Gastrocnemius medialis (tissue), 4 donors: ENCODE measurements around the gene SLC6A18. TPM values are rescaled to one million over a fixed set of nuclear protein-coding genes. Genes with fewer than 3 reads are reported as not detected.

ENCODE experiments used
- ATAC-seq, 2 donors: fragments of 150-250 bp; one replicate each; pipeline ENCODE4 v1.9.1; 2016
- DNase-seq, 2 donors: peaks; one replicate each; pipeline ENCODE4 v3.0.0-alpha.2; 2019
- H3K27ac ChIP-seq, 4 donors: fragments of 200-600 bp; sonication (generic); 1 replicate in 1 of 4; 2 replicates in 3 of 4; pipeline ENCODE4 v1.5.1; 2016 to 2018; ENCODE audit warnings: mild to moderate bottlenecking in 2 of 4, moderate library complexity in 1 of 4
- H3K27me3 ChIP-seq, 3 donors: fragments of 200-600 bp; sonication (generic) in 2 of 3; 1 replicate in 1 of 3; 2 replicates in 2 of 3; pipeline versions ENCODE4 v1.5.1 to v1.6.0; 2016 to 2019; ENCODE audit warnings: mild to moderate bottlenecking in 1 of 3, moderate library complexity in 1 of 3
- H3K36me3 ChIP-seq, 2 donors: fragments of 200-600 bp; sonication (generic) in 1 of 2; one replicate each; pipeline ENCODE4 v1.5.1; 2017 to 2018
- H3K4me1 ChIP-seq, 2 donors: fragments of 200-600 bp; sonication (generic) in 1 of 2; one replicate each; pipeline ENCODE4 v1.5.1; 2016 to 2017; ENCODE audit warnings: mild to moderate bottlenecking in 2 of 2
- H3K4me3 ChIP-seq, 4 donors: fragments of 200-600 bp; sonication (generic) in 3 of 4; 1 replicate in 1 of 4; 2 replicates in 3 of 4; pipeline ENCODE4 v1.5.1; 2016 to 2019; ENCODE audit warnings: mild to moderate bottlenecking in 2 of 4
- H3K9me3 ChIP-seq, 3 donors: fragments of 200-600 bp; sonication (generic) in 2 of 3; 1 replicate in 1 of 3; 2 replicates in 2 of 3; pipeline ENCODE4 v1.5.1; 2016 to 2019
- POLR2A ChIP-seq, 2 donors: fragments of 450-650 bp; IDR thresholded peaks; one replicate each; pipeline ENCODE4 v1.6.1; 2017; ENCODE audit warnings: antibody characterized with exemption in 2 of 2, mild to moderate bottlenecking in 2 of 2, moderate library complexity in 2 of 2
- in situ Hi-C, 4 donors: fragments of 200-750 bp; cut with MboI; loops; one replicate each; pipeline versions ENCODE4 v1.15.0 to v1.8.0; 2017; ENCODE audit warnings: low sequenced_read_pairs in 4 of 4
- intact Hi-C: fragments of 100-400 bp; cut with DNase I; formaldehyde crosslinking; loops from one replicate; pipeline ENCODE4 v1.15.1; 2023; ENCODE audit warnings: low total_unique reads
- total RNA-seq, 4 donors: library from RNA; depleted of rRNA; stranded (reverse); fragments of >200 nt; gene quantifications; one replicate each; pipeline versions ENCODE4 v1.1.0 to v1.2.3, GENCODE V29; 2016
- TF ChIP-seq, protein P1 (sequence below), 5 experiments: fragments of 450-650 bp in 3 of 5; fragments of 200-600 bp in 2 of 5; sonication (generic) in 2 of 5; IDR thresholded peaks in 4 of 5; conservative IDR thresholded peaks in 1 of 5; 1 replicate in 4 of 5; 2 replicates in 1 of 5; pipeline ENCODE4 v1.5.1; 2016 to 2019; ENCODE audit warnings: antibody characterized with exemption in 5 of 5, mild to moderate bottlenecking in 3 of 5, moderate library complexity in 3 of 5

Gene SLC6A18, protein sequence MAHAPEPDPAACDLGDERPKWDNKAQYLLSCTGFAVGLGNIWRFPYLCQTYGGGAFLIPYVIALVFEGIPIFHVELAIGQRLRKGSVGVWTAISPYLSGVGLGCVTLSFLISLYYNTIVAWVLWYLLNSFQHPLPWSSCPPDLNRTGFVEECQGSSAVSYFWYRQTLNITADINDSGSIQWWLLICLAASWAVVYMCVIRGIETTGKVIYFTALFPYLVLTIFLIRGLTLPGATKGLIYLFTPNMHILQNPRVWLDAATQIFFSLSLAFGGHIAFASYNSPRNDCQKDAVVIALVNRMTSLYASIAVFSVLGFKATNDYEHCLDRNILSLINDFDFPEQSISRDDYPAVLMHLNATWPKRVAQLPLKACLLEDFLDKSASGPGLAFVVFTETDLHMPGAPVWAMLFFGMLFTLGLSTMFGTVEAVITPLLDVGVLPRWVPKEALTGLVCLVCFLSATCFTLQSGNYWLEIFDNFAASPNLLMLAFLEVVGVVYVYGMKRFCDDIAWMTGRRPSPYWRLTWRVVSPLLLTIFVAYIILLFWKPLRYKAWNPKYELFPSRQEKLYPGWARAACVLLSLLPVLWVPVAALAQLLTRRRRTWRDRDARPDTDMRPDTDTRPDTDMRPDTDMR
- total RNA-seq, result not detected

DNA sequence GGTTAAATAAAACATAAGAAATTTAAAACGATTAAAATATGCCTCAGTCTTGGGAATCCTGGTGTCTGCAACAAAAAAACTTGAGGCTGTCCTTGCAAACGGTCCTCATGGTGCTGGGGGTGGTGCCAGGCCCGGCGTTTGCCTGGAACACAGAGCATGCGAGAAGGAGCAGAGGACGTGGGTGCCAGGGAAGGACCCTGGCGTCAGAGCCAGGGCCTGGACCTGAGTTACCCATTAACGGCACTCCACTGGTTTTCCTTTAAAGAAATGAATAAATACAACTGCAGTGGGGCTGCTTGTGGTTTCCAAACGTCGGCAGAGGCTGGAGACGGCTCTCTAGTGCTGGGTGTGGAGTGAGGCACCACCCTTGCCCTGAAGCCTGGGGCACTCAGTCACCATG is at the start of gene SLC6A18:
TSS of gene SLC6A18 (plus strand) at position 301 of the 400 bp plus-strand sequence. CDS start at position 398, 97 bp downstream.
- DNase-seq, result no peak
- TF ChIP-seq, protein P1, sequence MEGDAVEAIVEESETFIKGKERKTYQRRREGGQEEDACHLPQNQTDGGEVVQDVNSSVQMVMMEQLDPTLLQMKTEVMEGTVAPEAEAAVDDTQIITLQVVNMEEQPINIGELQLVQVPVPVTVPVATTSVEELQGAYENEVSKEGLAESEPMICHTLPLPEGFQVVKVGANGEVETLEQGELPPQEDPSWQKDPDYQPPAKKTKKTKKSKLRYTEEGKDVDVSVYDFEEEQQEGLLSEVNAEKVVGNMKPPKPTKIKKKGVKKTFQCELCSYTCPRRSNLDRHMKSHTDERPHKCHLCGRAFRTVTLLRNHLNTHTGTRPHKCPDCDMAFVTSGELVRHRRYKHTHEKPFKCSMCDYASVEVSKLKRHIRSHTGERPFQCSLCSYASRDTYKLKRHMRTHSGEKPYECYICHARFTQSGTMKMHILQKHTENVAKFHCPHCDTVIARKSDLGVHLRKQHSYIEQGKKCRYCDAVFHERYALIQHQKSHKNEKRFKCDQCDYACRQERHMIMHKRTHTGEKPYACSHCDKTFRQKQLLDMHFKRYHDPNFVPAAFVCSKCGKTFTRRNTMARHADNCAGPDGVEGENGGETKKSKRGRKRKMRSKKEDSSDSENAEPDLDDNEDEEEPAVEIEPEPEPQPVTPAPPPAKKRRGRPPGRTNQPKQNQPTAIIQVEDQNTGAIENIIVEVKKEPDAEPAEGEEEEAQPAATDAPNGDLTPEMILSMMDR (IDR thresholded peaks at IDR 0.05 in 4 of 5, conservative IDR thresholded peaks at IDR 0.05 in 1 of 5), result no peak
- no peak for TF ChIP-seq POLR2A (IDR thresholded peaks at IDR 0.05)
- Histone ChIP-seq H3K4me1 (peaks cover 5 to 7% of the 10 kb centered on the region in 2 donors), H3K36me3 (no peaks in the 10 kb centered on the region), H3K27ac (no peak within 1 kb of the TSS), H3K27me3 (peaks cover 0 to 2% (median 0%) of the 10 kb centered on the region in 3 donors), H3K9me3 (no peaks in the 10 kb centered on the region), H3K4me3 (no peak within 1 kb of the TSS)
- intact Hi-C loops, result no loop called here
- in situ Hi-C loops, result no loop called here
- no peak for ATAC-seq

DNA sequence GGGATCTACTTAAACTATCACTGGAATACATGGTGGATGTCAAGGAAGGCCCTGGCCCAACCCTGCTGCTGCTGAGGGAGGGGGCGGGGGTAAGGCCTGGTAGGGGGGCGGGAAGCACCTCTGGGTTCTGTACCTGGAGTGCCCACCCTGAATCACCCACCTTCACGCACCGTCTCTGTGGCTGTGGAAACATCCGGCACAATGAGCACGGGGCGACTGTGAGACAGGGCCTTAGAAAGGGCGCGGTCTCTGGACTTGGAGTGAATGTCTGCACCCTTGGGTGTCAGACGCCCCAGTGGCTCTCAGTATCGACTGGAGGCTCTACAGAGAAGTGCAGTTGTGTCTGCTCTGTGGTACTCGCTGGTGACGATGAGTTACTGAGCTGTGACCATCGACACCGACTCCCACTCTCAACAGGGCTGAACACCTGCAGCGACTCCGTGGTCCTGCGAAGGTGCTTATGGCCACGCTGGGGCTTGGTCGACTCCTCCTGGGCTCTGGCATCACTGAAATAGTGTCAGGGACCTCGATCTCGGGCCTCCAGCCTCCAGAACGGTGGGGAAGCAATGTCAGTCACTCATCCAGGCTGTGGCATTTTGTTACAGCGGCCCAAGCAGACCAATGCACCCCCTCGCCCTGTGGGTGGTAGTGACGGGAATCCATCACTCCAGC is 49.2 kb upstream of the SLC6A18 start:
- Histone ChIP-seq H3K36me3 (no peaks in the 10 kb centered on the region), H3K27ac (no peak overlapping the region), H3K27me3 (no peaks in the 10 kb centered on the region), H3K9me3 (no peaks in the 10 kb centered on the region), H3K4me1 (no peaks in the 10 kb centered on the region), H3K4me3 (no peak overlapping the region)
- ATAC-seq, result no peak
- in situ Hi-C loops (no loop called here), intact Hi-C loops (loop anchor here (10.0 kb wide), 1 partner anchor 251 kb away; no protein-coding TSS in a partner anchor)
- no peak for TF ChIP-seq POLR2A (IDR thresholded peaks at IDR 0.05)
- TF ChIP-seq, protein P1 (IDR thresholded peaks at IDR 0.05 in 4 of 5, conservative IDR thresholded peaks at IDR 0.05 in 1 of 5), result no peak
- DNase-seq, result no peak

DNA sequence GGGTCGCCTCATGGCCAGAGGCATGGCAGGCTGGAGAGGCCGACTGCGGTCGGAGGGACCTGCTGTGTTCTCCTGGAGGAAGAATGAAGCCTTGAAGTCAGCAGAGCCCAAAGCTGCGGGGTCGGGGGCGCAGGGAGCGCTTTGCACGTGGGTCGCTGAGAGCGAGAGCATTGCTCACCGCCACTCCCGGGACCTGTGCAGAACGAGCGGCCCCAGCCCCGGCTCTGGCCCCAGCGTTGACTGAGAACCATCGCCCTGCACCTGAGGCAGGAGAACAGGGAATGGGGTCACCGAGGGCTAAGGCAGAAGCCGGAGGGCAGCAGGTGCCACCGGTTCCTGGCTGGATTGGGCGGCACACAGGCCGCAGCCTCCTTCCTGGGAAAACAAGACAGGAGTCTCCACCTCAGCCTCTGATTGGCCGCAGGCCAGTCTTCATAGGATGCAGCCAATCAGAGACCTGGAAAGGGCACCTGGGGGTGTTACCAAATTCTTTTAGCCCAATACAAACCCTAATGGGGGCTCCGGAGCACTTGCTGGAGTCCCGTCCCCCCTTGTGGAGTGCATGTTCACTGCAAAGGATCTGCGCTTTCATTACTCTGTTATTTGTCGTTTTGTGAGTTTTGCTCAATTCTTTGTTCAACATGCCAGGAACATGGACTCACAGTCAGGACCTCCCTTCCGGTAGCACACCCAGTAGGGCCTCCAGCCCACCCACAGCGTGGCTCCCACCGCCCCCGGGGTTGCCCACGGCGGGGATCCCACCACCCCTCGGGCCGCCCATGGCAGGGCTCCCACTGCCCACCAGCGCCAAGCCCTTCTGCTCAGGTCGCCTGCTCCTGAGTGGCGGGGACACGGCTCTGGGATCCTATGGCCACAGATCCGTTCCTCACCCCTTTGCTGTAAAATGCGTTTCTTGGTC is 48.4 kb upstream of the SLC6A18 start:
- Histone ChIP-seq H3K27me3 (no peaks in the 10 kb centered on the region), H3K27ac (no peak overlapping the region), H3K9me3 (no peaks in the 10 kb centered on the region), H3K36me3 (no peaks in the 10 kb centered on the region), H3K4me1 (no peaks in the 10 kb centered on the region), H3K4me3 (no peak overlapping the region)
- in situ Hi-C loops (no loop called here), intact Hi-C loops (loop anchor here (10.0 kb wide), 1 partner anchor 252 kb away; no protein-coding TSS in a partner anchor)
- DNase-seq, result no peak
- TF ChIP-seq, protein P1 (IDR thresholded peaks at IDR 0.05 in 4 of 5, conservative IDR thresholded peaks at IDR 0.05 in 1 of 5), result no peak
- no peak for TF ChIP-seq POLR2A (IDR thresholded peaks at IDR 0.05)
- no peak for ATAC-seq

DNA sequence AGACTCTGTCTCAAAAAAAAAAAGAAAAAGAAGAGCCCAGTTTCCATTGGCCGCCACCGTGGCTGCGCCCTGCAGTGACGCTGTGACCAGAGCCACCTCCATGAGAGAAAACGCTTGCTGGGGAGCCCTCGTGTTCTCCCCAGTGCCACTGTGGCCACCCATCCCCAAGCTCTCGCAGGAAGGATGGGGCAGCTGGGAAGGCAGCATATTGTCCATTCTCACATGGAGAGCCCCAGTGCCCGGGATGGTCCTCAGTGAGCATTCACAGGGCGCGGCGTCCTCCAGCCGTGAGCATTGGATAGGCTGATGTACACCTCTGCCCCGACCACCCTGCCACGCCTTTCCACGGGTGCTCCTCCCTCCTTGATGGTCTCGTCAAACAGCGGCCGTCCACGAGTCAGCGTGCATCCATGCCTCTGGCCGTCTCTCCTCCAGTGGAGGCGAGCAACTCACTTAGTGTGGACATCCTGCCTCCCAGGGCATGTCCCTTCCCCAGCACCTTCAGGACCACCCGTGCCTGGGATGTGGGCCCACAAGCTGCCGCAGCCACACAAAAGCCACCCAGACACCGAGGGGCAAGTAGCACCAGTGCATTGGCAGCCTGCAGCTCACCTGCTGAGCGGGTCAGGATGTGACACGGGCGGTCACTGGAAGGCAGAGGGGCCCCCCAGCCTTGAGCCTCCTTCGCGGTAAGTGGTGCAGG is 47.2 kb upstream of the SLC6A18 start:
- DNase-seq (no peak), ATAC-seq (no peak)
- no peak for TF ChIP-seq POLR2A (IDR thresholded peaks at IDR 0.05)
- TF ChIP-seq, protein P1 (IDR thresholded peaks at IDR 0.05 in 4 of 5, conservative IDR thresholded peaks at IDR 0.05 in 1 of 5), result no peak
- H3K27ac ChIP-seq, result no peak overlapping the region
- no peaks in the 10 kb centered on the region for H3K4me1 ChIP-seq
- no peaks in the 10 kb centered on the region for H3K27me3 ChIP-seq
- no peaks in the 10 kb centered on the region for H3K9me3 ChIP-seq
- no peaks in the 10 kb centered on the region for H3K36me3 ChIP-seq
- no peak overlapping the region for H3K4me3 ChIP-seq
- intact Hi-C loops (loop anchor here (10.0 kb wide), 1 partner anchor 253 kb away; no protein-coding TSS in a partner anchor), in situ Hi-C loops (no loop called here)
